ENCODE results near the gene ACTL8. TPM values are rescaled to one million over a fixed set of nuclear protein-coding genes. Genes with fewer than 3 reads are reported as not detected.

ACTL8 gene
- total RNA-seq, 1 experiment from 2014 or later = 0.69 TPM

- ChIA-PET CTCF (interaction anchor here (1.0 kb wide), 1 partner anchor 9 kb away, joined by 3 read pairs; no protein-coding TSS in a partner anchor), POLR2A (no interaction called here), RAD21 (ENCODE audit: low non-redundant PET in 1 of 2, low total read pairs in 2 of 2, uncharacterized antibody in 2 of 2, unreplicated experiment in 2 of 2) (no interaction called here)
- Histone ChIP-seq H3K36me3 (ENCODE audit: control insufficient read depth in 1 of 2, insufficient read depth in 2 of 2, low read length in 2 of 2) (no peaks in the 10 kb centered on the region), H3K9me2 (ENCODE audit: insufficient read depth) (no peaks in the 10 kb centered on the region), H3K27ac (ENCODE audit: low read depth, low read length) (no peak overlapping the region), H3K9me3 (ENCODE audit: control insufficient read depth in 1 of 2, insufficient read depth in 1 of 2, low read depth in 1 of 2, low read length in 2 of 2) (no peaks in the 10 kb centered on the region), H2AFZ (ENCODE audit: low read depth, low read length, poor library complexity, severe bottlenecking) (no peak overlapping the region), H3K4me3 (replicated peaks in 1 of 2; ENCODE audit: low read depth in 1 of 2, low read length in 2 of 2) (no peak overlapping the region), H3K9ac (ENCODE audit: low read length) (no peak overlapping the region), H3K27me3 (ENCODE audit: insufficient read depth, low read length) (no peaks in the 10 kb centered on the region), H3K79me2 (ENCODE audit: insufficient read depth, low read length) (no peaks in the 10 kb centered on the region), H4K20me1 (ENCODE audit: insufficient read depth) (no peaks in the 10 kb centered on the region), H3K4me2 (ENCODE audit: low read length) (no peak overlapping the region), H3K4me1 (ENCODE audit: control insufficient read depth in 1 of 2, insufficient read depth in 2 of 2, low read length in 2 of 2) (no peaks in the 10 kb centered on the region)
- ATAC-seq = no peak
- TF ChIP-seq ZNF274 (IDR thresholded peaks at IDR 0.05; ENCODE audit: low read depth, low read length) = no peak
- TF ChIP-seq SRF (IDR thresholded peaks at IDR 0.05; ENCODE audit: low read depth) = no peak
- TF ChIP-seq CBX3 (IDR thresholded peaks at IDR 0.05; ENCODE audit: low read depth) = no peak
- no peak for TF ChIP-seq REST (IDR thresholded peaks at IDR 0.05; ENCODE audit: low read depth)
- no peak for TF ChIP-seq CTCF (IDR thresholded peaks at IDR 0.05 in 2 of 3, conservative IDR thresholded peaks at IDR 0.05 in 1 of 3; ENCODE audit: borderline replicate concordance in 1 of 3, insufficient read depth in 1 of 3, low read depth in 2 of 3, low read length in 2 of 3)
- no peak for TF ChIP-seq SP1 (IDR thresholded peaks at IDR 0.05; ENCODE audit: low read depth)
- no peak for DNase-seq (ENCODE audit: low read depth, low spot score)
- intact Hi-C loops (cut with micrococcal nuclease) = no loop called here
- no TSS peak for BruUV-seq (replicated peaks)
Measured at GRCh38 chr1:17777818-17778217, 22.7 kb downstream of the ACTL8 start.
